ENCODE data around the gene PSMA8.
A peak's percentile ranks its signal among the peaks of the same experiment; 100 is the strongest.

PSMA8 gene

GRCh38 chr18:26097563-26097962 lies 36.1 kb upstream of the PSMA8 start:
- H4K8ac ChIP-seq (ENCODE audit: low read depth, low read length): no peak overlapping the region
- H4K91ac ChIP-seq (ENCODE audit: low read depth, low read length): no peak overlapping the region
- H3K14ac ChIP-seq (ENCODE audit: low read length): no peak overlapping the region
- H3K9ac ChIP-seq (ENCODE audit: low read length): no peak overlapping the region
- no peaks in the 10 kb centered on the region for H3K79me2 ChIP-seq (ENCODE audit: control insufficient read depth, insufficient read depth, low read length, poor library complexity)
- H3K18ac ChIP-seq (ENCODE audit: low read length): no peak overlapping the region
- no peak overlapping the region for H2AFZ ChIP-seq (ENCODE audit: insufficient read depth, low read length, poor library complexity)
- H3K27ac ChIP-seq (ENCODE audit: low read depth, low read length): no peak overlapping the region
- no peaks in the 10 kb centered on the region for H3K4me1 ChIP-seq (ENCODE audit: control insufficient read depth in 1 of 2, insufficient read depth in 2 of 2, low read length in 2 of 2)
- H4K12ac ChIP-seq (ENCODE audit: low read depth, low read length): no peak overlapping the region
- no peak overlapping the region for H3K4me2 ChIP-seq (ENCODE audit: low read length)
- H3K4me3 ChIP-seq (ENCODE audit: low read depth, low read length): no peak overlapping the region
- H3K23ac ChIP-seq (ENCODE audit: low read length): no peak overlapping the region
- no peaks in the 10 kb centered on the region for H3K27me3 ChIP-seq (ENCODE audit: insufficient read depth, low read length)
- H3K79me1 ChIP-seq (ENCODE audit: low read length): no peaks in the 10 kb centered on the region
- H2BK120ac ChIP-seq (ENCODE audit: insufficient read depth, low read length, poor library complexity): no peak overlapping the region
- H2AK5ac ChIP-seq (ENCODE audit: low read length): no peak overlapping the region
- no CpG with 5 or more reads among the region's 5 CpGs for WGBS (ENCODE audit: extremely low coverage, insufficient coverage, insufficient read length)
- H2BK5ac ChIP-seq (ENCODE audit: low read depth, low read length, poor library complexity): no peak overlapping the region
- peak in 1 of 2 donors; percentile 7 for DNase-seq
- no peaks in the 10 kb centered on the region for H3K9me3 ChIP-seq (ENCODE audit: insufficient read depth, low read depth, low read length)
- no peak overlapping the region for H3K4ac ChIP-seq (ENCODE audit: low read depth, low read length)
- no peaks in the 10 kb centered on the region for H3K36me3 ChIP-seq (ENCODE audit: control insufficient read depth in 1 of 2, insufficient read depth in 2 of 2, low read length in 2 of 2)
- H2BK12ac ChIP-seq (ENCODE audit: low read length): no peak overlapping the region

- H3K18ac ChIP-seq (ENCODE audit: low read length): no peak overlapping the region
- no peaks in the 10 kb centered on the region for H3K9me3 ChIP-seq (ENCODE audit: insufficient read depth, low read depth, low read length)
- H3K23ac ChIP-seq (ENCODE audit: low read length): no peak overlapping the region
- H2AFZ ChIP-seq (ENCODE audit: insufficient read depth, low read length, poor library complexity): no peak overlapping the region
- no peaks in the 10 kb centered on the region for H3K4me1 ChIP-seq (ENCODE audit: control insufficient read depth in 1 of 2, insufficient read depth in 2 of 2, low read length in 2 of 2)
- H4K91ac ChIP-seq (ENCODE audit: low read depth, low read length): no peak overlapping the region
- H3K14ac ChIP-seq (ENCODE audit: low read length): no peak overlapping the region
- no peaks in the 10 kb centered on the region for H3K79me1 ChIP-seq (ENCODE audit: low read length)
- no peak overlapping the region for H2BK120ac ChIP-seq (ENCODE audit: insufficient read depth, low read length, poor library complexity)
- H4K8ac ChIP-seq (ENCODE audit: low read depth, low read length): no peak overlapping the region
- no peaks in the 10 kb centered on the region for H3K36me3 ChIP-seq (ENCODE audit: control insufficient read depth in 1 of 2, insufficient read depth in 2 of 2, low read length in 2 of 2)
- no peak overlapping the region for H2BK5ac ChIP-seq (ENCODE audit: low read depth, low read length, poor library complexity)
- H2BK12ac ChIP-seq (ENCODE audit: low read length): no peak overlapping the region
- WGBS (ENCODE audit: extremely low coverage, insufficient coverage, insufficient read length): no CpG with 5 or more reads among the region's 5 CpGs
- DNase-seq: peak; percentile 16 to 21
- no peaks in the 10 kb centered on the region for H3K79me2 ChIP-seq (ENCODE audit: control insufficient read depth, insufficient read depth, low read length, poor library complexity)
- H3K27ac ChIP-seq (ENCODE audit: low read depth, low read length): no peak overlapping the region
- no peaks in the 10 kb centered on the region for H3K27me3 ChIP-seq (ENCODE audit: insufficient read depth, low read length)
- no peak overlapping the region for H3K9ac ChIP-seq (ENCODE audit: low read length)
- no peak overlapping the region for H3K4ac ChIP-seq (ENCODE audit: low read depth, low read length)
- H3K4me2 ChIP-seq (ENCODE audit: low read length): no peak overlapping the region
- no peak overlapping the region for H4K12ac ChIP-seq (ENCODE audit: low read depth, low read length)
- no peak overlapping the region for H3K4me3 ChIP-seq (ENCODE audit: low read depth, low read length)
- no peak overlapping the region for H2AK5ac ChIP-seq (ENCODE audit: low read length)
These were observed 30.1 kb upstream of the PSMA8 start for GRCh38 chr18:26103579-26103978.

GRCh38 chr18:26104035-26104434 lies 29.6 kb upstream of the PSMA8 start:
- WGBS (ENCODE audit: extremely low coverage, insufficient coverage, insufficient read length): no CpG with 5 or more reads among the region's 1 CpG
- no peak overlapping the region for H2BK12ac ChIP-seq (ENCODE audit: low read length)
- no peak overlapping the region for H3K18ac ChIP-seq (ENCODE audit: low read length)
- H3K27ac ChIP-seq (ENCODE audit: low read depth, low read length): no peak overlapping the region
- H2BK5ac ChIP-seq (ENCODE audit: low read depth, low read length, poor library complexity): no peak overlapping the region
- no peak overlapping the region for H2AFZ ChIP-seq (ENCODE audit: insufficient read depth, low read length, poor library complexity)
- H3K36me3 ChIP-seq (ENCODE audit: control insufficient read depth in 1 of 2, insufficient read depth in 2 of 2, low read length in 2 of 2): no peaks in the 10 kb centered on the region
- no peak overlapping the region for H4K12ac ChIP-seq (ENCODE audit: low read depth, low read length)
- H2AK5ac ChIP-seq (ENCODE audit: low read length): no peak overlapping the region
- no peak overlapping the region for H3K9ac ChIP-seq (ENCODE audit: low read length)
- no peak overlapping the region for H4K8ac ChIP-seq (ENCODE audit: low read depth, low read length)
- H3K79me2 ChIP-seq (ENCODE audit: control insufficient read depth, insufficient read depth, low read length, poor library complexity): no peaks in the 10 kb centered on the region
- H3K79me1 ChIP-seq (ENCODE audit: low read length): no peaks in the 10 kb centered on the region
- H3K9me3 ChIP-seq (ENCODE audit: insufficient read depth, low read depth, low read length): no peaks in the 10 kb centered on the region
- no peak overlapping the region for H4K91ac ChIP-seq (ENCODE audit: low read depth, low read length)
- H2BK120ac ChIP-seq (ENCODE audit: insufficient read depth, low read length, poor library complexity): no peak overlapping the region
- no peak overlapping the region for H3K4me3 ChIP-seq (ENCODE audit: low read depth, low read length)
- no peak overlapping the region for H3K23ac ChIP-seq (ENCODE audit: low read length)
- no peaks in the 10 kb centered on the region for H3K4me1 ChIP-seq (ENCODE audit: control insufficient read depth in 1 of 2, insufficient read depth in 2 of 2, low read length in 2 of 2)
- H3K14ac ChIP-seq (ENCODE audit: low read length): no peak overlapping the region
- H3K4me2 ChIP-seq (ENCODE audit: low read length): no peak overlapping the region
- DNase-seq: no peak
- no peak overlapping the region for H3K4ac ChIP-seq (ENCODE audit: low read depth, low read length)
- no peaks in the 10 kb centered on the region for H3K27me3 ChIP-seq (ENCODE audit: insufficient read depth, low read length)

- H3K79me2 ChIP-seq (ENCODE audit: control insufficient read depth, insufficient read depth, low read length, poor library complexity): no peaks in the 10 kb centered on the region
- H3K14ac ChIP-seq (ENCODE audit: low read length): no peak overlapping the region
- H3K4me2 ChIP-seq (ENCODE audit: low read length): no peak overlapping the region
- H3K4me3 ChIP-seq (ENCODE audit: low read depth, low read length): no peak overlapping the region
- H3K23ac ChIP-seq (ENCODE audit: low read length): no peak overlapping the region
- no peak overlapping the region for H2BK5ac ChIP-seq (ENCODE audit: low read depth, low read length, poor library complexity)
- no peak overlapping the region for H4K8ac ChIP-seq (ENCODE audit: low read depth, low read length)
- no peak overlapping the region for H4K91ac ChIP-seq (ENCODE audit: low read depth, low read length)
- H3K4ac ChIP-seq (ENCODE audit: low read depth, low read length): no peak overlapping the region
- no peaks in the 10 kb centered on the region for H3K27me3 ChIP-seq (ENCODE audit: insufficient read depth, low read length)
- no peak overlapping the region for H2BK120ac ChIP-seq (ENCODE audit: insufficient read depth, low read length, poor library complexity)
- H3K9ac ChIP-seq (ENCODE audit: low read length): no peak overlapping the region
- no peaks in the 10 kb centered on the region for H3K4me1 ChIP-seq (ENCODE audit: control insufficient read depth in 1 of 2, insufficient read depth in 2 of 2, low read length in 2 of 2)
- H2AFZ ChIP-seq (ENCODE audit: insufficient read depth, low read length, poor library complexity): no peak overlapping the region
- H2AK5ac ChIP-seq (ENCODE audit: low read length): no peak overlapping the region
- no peak overlapping the region for H3K18ac ChIP-seq (ENCODE audit: low read length)
- DNase-seq: no peak
- H3K27ac ChIP-seq (ENCODE audit: low read depth, low read length): no peak overlapping the region
- no peak overlapping the region for H4K12ac ChIP-seq (ENCODE audit: low read depth, low read length)
- H3K79me1 ChIP-seq (ENCODE audit: low read length): no peaks in the 10 kb centered on the region
- H3K9me3 ChIP-seq (ENCODE audit: insufficient read depth, low read depth, low read length): peaks cover 2% of the 10 kb centered on the region
- no CpG with 5 or more reads among the region's 5 CpGs for WGBS (ENCODE audit: extremely low coverage, insufficient coverage, insufficient read length)
- no peaks in the 10 kb centered on the region for H3K36me3 ChIP-seq (ENCODE audit: control insufficient read depth in 1 of 2, insufficient read depth in 2 of 2, low read length in 2 of 2)
- no peak overlapping the region for H2BK12ac ChIP-seq (ENCODE audit: low read length)
These were observed 14.4 kb upstream of the PSMA8 start for GRCh38 chr18:26119246-26119645.

Measured in trophoblast cell (in vitro differentiated cells and primary cell).